ENCODE measurements around the gene GPR39. TPM values are rescaled to one million over a fixed set of nuclear protein-coding genes. Genes with fewer than 3 reads are reported as not detected.

The GPR39 gene
- polyA plus RNA-seq, 1 donor = 9.5 TPM

DNA sequence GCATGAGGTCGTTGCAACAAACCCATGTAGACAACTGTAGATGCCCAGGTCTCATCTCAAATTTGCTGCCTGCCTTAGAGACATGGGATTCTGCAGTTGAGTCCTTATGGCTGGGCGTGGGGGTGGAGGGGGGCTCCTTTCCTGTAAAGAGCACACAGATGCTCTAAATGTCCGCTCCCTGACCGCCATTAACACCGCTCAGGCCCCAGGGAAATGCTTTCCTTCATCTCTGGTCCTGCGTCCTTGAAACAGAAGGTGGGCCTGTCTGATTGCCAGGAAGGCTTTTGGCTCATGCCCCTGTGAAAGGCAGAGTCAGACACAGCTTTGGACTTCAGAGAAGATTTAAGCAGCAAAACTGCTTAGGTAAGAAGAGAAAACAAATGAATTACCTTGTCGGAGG lies 25.7 kb downstream of the GPR39 start:
- WGBS (ENCODE audit: insufficient coverage, low lambda C conversion rate) = no CpG with 5 or more reads among the region's 7 CpGs
- DNase-seq = no peak

DNA sequence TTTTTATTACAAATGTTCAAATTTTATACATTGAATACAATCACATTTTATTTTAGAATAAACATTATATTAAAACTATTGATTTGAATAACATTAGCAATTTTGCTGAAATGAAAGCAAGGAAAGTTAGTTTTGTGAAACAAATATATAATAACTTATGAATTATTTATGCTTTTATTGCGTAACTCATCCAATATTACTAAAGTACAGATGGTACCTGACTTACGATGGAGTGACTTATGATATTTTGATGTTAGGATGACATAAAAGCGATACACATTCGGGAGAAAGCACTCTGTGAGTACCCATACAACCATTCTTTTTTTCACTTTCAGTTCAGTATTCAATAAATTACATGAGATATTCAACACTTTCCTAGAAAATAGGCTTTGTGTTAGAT lies 26.5 kb downstream of the GPR39 start:
- H3K9me3 ChIP-seq (ENCODE audit: control insufficient read depth, low read depth, low read length) = no peaks in the 10 kb centered on the region
- peaks cover 12% of the 10 kb centered on the region for H3K4me1 ChIP-seq (ENCODE audit: control insufficient read depth, insufficient read depth, low read length)
- no peak overlapping the region for H3K27ac ChIP-seq (ENCODE audit: low read length)
- H3K27me3 ChIP-seq (ENCODE audit: control insufficient read depth, insufficient read depth, low read length) = no peaks in the 10 kb centered on the region
- no CpG with 5 or more reads among the region's 4 CpGs for WGBS (ENCODE audit: insufficient coverage, low lambda C conversion rate)
- H3K36me3 ChIP-seq (ENCODE audit: control insufficient read depth, insufficient read depth, low read length) = no peaks in the 10 kb centered on the region
- DNase-seq = no peak
- no peak overlapping the region for H3K4me3 ChIP-seq (ENCODE audit: low read length)

More for the DNA sequence above, 25.7 kb downstream of the GPR39 start:
- Histone ChIP-seq H3K9me3 (ENCODE audit: control insufficient read depth, low read depth, low read length) (no peaks in the 10 kb centered on the region), H3K36me3 (ENCODE audit: control insufficient read depth, insufficient read depth, low read length) (no peaks in the 10 kb centered on the region), H3K27ac (ENCODE audit: low read length) (no peak overlapping the region), H3K4me3 (ENCODE audit: low read length) (no peak overlapping the region), H3K4me1 (ENCODE audit: control insufficient read depth, insufficient read depth, low read length) (peaks cover 12% of the 10 kb centered on the region), H3K27me3 (ENCODE audit: control insufficient read depth, insufficient read depth, low read length) (no peaks in the 10 kb centered on the region)

DNA sequence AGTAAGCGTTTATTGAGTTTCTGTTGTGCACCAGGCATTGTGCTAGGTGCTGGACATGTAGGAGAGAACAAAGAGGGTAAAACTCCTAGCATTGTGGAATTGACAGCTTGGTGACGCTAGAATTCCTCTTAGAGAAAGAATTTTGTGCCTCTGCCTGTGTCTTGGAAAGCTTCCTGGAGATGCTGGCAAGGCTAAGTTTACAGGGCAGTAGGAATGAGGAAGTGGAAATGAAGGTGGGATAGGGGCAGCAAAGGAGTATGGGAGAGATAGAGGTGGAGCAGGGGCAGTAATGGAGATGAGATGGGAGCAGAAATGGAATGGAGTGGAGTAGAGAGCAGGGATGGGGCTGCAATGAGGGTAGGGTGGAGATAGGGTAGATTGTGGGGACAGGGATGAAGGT lies 29.8 kb downstream of the GPR39 start:
- WGBS (ENCODE audit: insufficient coverage, low lambda C conversion rate) = 71% methylated on average over 1 of the region's 2 CpGs
- H3K4me3 ChIP-seq (ENCODE audit: low read length) = no peak overlapping the region
- H3K36me3 ChIP-seq (ENCODE audit: control insufficient read depth, insufficient read depth, low read length) = peaks cover 2% of the 10 kb centered on the region
- no peak for DNase-seq
- no peaks in the 10 kb centered on the region for H3K4me1 ChIP-seq (ENCODE audit: control insufficient read depth, insufficient read depth, low read length)
- H3K27ac ChIP-seq (ENCODE audit: low read length) = no peak overlapping the region
- no peaks in the 10 kb centered on the region for H3K9me3 ChIP-seq (ENCODE audit: control insufficient read depth, low read depth, low read length)
- no peaks in the 10 kb centered on the region for H3K27me3 ChIP-seq (ENCODE audit: control insufficient read depth, insufficient read depth, low read length)

DNA sequence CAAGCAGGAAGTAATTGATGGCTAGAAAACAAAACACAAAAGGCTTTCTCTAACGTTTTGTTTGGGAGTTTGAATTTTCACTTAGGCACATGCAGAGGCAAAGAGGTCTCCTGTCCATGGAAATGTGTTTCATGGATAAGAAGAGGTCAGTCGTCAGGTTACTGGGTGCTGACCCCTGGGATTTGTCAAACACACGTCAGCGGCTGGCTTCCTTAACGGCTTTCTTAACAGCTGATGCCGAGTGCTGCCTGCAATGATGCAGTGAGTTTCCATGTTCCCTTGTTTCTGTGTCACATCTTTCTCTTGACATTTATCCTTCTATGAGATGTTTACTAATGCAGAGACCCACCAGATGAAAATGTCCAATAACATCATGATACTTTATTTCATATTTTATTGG lies 31.7 kb downstream of the GPR39 start:
- DNase-seq = no peak
- Histone ChIP-seq H3K4me3 (ENCODE audit: low read length) (no peak overlapping the region), H3K27me3 (ENCODE audit: control insufficient read depth, insufficient read depth, low read length) (no peaks in the 10 kb centered on the region), H3K36me3 (ENCODE audit: control insufficient read depth, insufficient read depth, low read length) (peaks cover 2% of the 10 kb centered on the region), H3K27ac (ENCODE audit: low read length) (no peak overlapping the region), H3K4me1 (ENCODE audit: control insufficient read depth, insufficient read depth, low read length) (no peaks in the 10 kb centered on the region), H3K9me3 (ENCODE audit: control insufficient read depth, low read depth, low read length) (no peaks in the 10 kb centered on the region)
- 63% methylated on average over 2 of the region's 6 CpGs for WGBS (ENCODE audit: insufficient coverage, low lambda C conversion rate)

DNA sequence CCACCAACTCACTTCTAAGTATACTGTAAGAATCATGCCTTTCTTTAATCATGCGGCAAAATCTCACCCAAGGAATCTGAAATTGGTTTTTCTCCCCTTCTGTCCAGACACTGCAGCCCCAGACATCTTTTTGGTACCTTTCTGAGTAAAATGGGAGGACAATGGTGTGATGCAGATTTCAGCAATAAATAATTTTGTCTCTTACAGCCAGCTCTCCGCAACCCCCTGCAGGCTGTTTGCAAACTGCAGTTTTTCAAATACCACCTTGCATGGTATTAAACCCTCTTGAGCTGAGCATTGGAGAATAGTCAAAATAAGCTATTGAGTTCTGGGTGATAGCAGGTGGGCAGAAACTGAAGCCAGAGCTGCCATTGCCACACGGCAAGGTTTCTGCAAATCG lies 32.2 kb downstream of the GPR39 start:
- Histone ChIP-seq H3K4me1 (ENCODE audit: control insufficient read depth, insufficient read depth, low read length) (no peaks in the 10 kb centered on the region), H3K36me3 (ENCODE audit: control insufficient read depth, insufficient read depth, low read length) (peaks cover 2% of the 10 kb centered on the region), H3K4me3 (ENCODE audit: low read length) (no peak overlapping the region), H3K27me3 (ENCODE audit: control insufficient read depth, insufficient read depth, low read length) (no peaks in the 10 kb centered on the region), H3K27ac (ENCODE audit: low read length) (no peak overlapping the region), H3K9me3 (ENCODE audit: control insufficient read depth, low read depth, low read length) (no peaks in the 10 kb centered on the region)
- WGBS (ENCODE audit: insufficient coverage, low lambda C conversion rate) = 100% methylated on average over 1 of the region's 4 CpGs
- DNase-seq = peak in 1 of 2 donors; percentile 7

DNA sequence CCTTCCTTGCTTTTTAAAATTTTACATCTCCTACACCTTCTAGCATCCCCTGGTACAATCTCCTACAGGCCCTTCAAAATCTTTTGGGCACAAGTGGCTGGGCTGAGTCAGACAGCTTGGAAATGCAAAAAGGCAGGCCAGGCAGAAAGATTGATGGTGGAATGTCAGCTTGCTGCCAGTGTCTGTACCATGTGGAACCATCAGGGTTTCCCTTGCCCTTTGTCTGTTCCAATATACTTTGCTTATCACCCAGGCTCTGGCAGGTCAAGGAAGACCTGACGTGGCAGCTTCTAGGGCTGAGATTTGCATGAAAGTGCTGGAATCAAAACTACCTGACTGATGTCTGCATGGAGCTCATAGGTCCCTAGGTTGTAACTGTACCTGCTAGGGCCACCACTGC lies 33.3 kb downstream of the GPR39 start:
- DNase-seq = no peak
- Histone ChIP-seq H3K27me3 (ENCODE audit: control insufficient read depth, insufficient read depth, low read length) (no peaks in the 10 kb centered on the region), H3K9me3 (ENCODE audit: control insufficient read depth, low read depth, low read length) (no peaks in the 10 kb centered on the region), H3K4me1 (ENCODE audit: control insufficient read depth, insufficient read depth, low read length) (no peaks in the 10 kb centered on the region), H3K27ac (ENCODE audit: low read length) (no peak overlapping the region), H3K4me3 (ENCODE audit: low read length) (no peak overlapping the region), H3K36me3 (ENCODE audit: control insufficient read depth, insufficient read depth, low read length) (peaks cover 2% of the 10 kb centered on the region)
- WGBS (ENCODE audit: insufficient coverage, low lambda C conversion rate) = no CpG with 5 or more reads among the region's 1 CpG

DNA sequence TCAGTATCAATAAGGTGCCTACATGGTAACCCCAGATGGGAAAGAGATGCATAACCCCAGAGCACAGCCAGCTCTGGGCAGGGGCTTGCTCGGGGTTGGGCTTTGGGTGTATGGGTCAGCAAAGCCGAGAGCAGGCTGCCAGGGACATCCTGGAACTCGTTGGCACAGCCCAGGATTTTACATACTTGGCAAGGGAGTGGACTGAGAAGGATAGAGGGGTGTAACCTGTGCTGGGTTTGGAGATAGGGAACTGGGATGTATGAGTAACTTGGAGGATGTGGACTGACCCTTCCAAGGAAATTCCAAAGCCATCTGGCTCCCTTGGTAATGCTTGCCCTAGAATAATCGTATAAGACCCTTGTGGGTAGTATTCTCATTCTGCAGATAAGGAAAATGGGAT lies 44.2 kb downstream of the GPR39 start:
- no peaks in the 10 kb centered on the region for H3K27me3 ChIP-seq (ENCODE audit: control insufficient read depth, insufficient read depth, low read length)
- no peak overlapping the region for H3K27ac ChIP-seq (ENCODE audit: low read length)
- peaks cover 3% of the 10 kb centered on the region for H3K9me3 ChIP-seq (ENCODE audit: control insufficient read depth, low read depth, low read length)
- DNase-seq = no peak
- WGBS (ENCODE audit: insufficient coverage, low lambda C conversion rate) = no CpG with 5 or more reads among the region's 4 CpGs
- peaks cover 3% of the 10 kb centered on the region for H3K36me3 ChIP-seq (ENCODE audit: control insufficient read depth, insufficient read depth, low read length)
- H3K4me3 ChIP-seq (ENCODE audit: low read length) = no peak overlapping the region
- H3K4me1 ChIP-seq (ENCODE audit: control insufficient read depth, insufficient read depth, low read length) = no peaks in the 10 kb centered on the region

DNA sequence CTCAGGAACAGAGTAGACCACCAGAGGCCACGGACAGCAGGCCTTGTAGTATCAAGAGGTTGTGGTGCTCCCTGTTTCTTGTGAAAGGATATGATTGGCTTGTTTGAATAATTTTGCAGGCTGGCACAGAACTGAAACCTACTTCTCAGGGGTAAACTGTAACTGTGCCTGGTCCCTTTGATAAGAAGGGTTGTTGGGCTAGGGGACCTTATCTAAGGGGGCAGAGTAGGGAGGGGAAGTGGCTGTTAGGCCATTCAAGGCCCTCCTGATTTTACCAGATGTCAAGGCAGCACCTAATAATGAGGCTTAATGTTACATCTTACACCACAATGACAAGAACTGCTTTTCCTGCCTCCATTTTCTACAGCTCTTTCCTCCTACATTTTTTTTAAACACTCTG lies 45.6 kb downstream of the GPR39 start:
- H3K4me1 ChIP-seq (ENCODE audit: control insufficient read depth, insufficient read depth, low read length) = no peaks in the 10 kb centered on the region
- H3K36me3 ChIP-seq (ENCODE audit: control insufficient read depth, insufficient read depth, low read length) = peaks cover 3% of the 10 kb centered on the region
- no peak overlapping the region for H3K4me3 ChIP-seq (ENCODE audit: low read length)
- peaks cover 3% of the 10 kb centered on the region for H3K9me3 ChIP-seq (ENCODE audit: control insufficient read depth, low read depth, low read length)
- no peaks in the 10 kb centered on the region for H3K27me3 ChIP-seq (ENCODE audit: control insufficient read depth, insufficient read depth, low read length)
- no CpG with 5 or more reads among the region's 1 CpG for WGBS (ENCODE audit: insufficient coverage, low lambda C conversion rate)
- no peak overlapping the region for H3K27ac ChIP-seq (ENCODE audit: low read length)
- no peak for DNase-seq

DNA sequence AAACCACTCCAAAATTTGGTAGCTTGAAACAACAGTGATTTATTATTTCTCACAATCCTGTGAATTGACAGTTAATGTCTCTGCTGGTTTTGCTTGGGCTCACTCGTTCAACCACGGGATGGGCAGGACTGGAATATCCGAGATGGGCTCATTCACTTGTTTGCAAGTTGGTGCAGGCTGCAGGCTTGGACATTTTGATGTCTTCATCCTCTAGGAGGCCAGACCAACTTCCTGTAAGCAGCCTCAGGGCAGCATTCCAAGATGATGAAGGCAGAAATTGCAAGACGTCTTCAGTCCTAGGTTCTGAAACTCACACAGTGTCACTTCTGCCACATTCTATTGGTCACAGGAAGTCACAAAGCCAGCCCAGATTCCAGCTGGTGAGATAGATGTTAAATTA lies 47.1 kb downstream of the GPR39 start:
- Histone ChIP-seq H3K4me1 (ENCODE audit: control insufficient read depth, insufficient read depth, low read length) (no peaks in the 10 kb centered on the region), H3K9me3 (ENCODE audit: control insufficient read depth, low read depth, low read length) (peaks cover 8% of the 10 kb centered on the region), H3K27me3 (ENCODE audit: control insufficient read depth, insufficient read depth, low read length) (no peaks in the 10 kb centered on the region), H3K4me3 (ENCODE audit: low read length) (no peak overlapping the region), H3K36me3 (ENCODE audit: control insufficient read depth, insufficient read depth, low read length) (peaks cover 3% of the 10 kb centered on the region), H3K27ac (ENCODE audit: low read length) (no peak overlapping the region)
- WGBS (ENCODE audit: insufficient coverage, low lambda C conversion rate) = no CpG with 5 or more reads among the region's 4 CpGs
- DNase-seq = no peak

DNA sequence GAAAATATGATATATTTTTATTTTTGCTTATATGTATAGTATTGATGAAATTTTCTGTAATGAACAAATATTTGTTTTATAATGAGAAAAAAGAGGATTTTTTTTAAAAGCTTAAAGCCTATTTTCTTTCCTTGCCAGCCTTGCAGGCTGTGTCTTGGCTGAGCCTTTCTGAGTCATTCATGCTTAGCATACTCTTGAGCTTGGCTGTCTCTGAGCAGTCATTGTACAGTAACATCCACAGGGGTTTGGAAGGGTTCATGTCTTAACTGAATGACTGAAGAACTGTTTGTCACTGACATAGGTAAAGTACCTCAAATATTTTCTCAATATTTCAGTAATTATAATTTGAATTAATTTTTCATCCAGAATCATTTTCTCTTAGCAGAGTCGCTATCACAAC lies 49.3 kb downstream of the GPR39 start:
- no peaks in the 10 kb centered on the region for H3K27me3 ChIP-seq (ENCODE audit: control insufficient read depth, insufficient read depth, low read length)
- peaks cover 5% of the 10 kb centered on the region for H3K9me3 ChIP-seq (ENCODE audit: control insufficient read depth, low read depth, low read length)
- 100% methylated on average over 1 of the region's 1 CpG for WGBS (ENCODE audit: insufficient coverage, low lambda C conversion rate)
- DNase-seq = no peak
- H3K27ac ChIP-seq (ENCODE audit: low read length) = no peak overlapping the region
- H3K36me3 ChIP-seq (ENCODE audit: control insufficient read depth, insufficient read depth, low read length) = peaks cover 3% of the 10 kb centered on the region
- no peak overlapping the region for H3K4me3 ChIP-seq (ENCODE audit: low read length)
- H3K4me1 ChIP-seq (ENCODE audit: control insufficient read depth, insufficient read depth, low read length) = no peaks in the 10 kb centered on the region

DNA sequence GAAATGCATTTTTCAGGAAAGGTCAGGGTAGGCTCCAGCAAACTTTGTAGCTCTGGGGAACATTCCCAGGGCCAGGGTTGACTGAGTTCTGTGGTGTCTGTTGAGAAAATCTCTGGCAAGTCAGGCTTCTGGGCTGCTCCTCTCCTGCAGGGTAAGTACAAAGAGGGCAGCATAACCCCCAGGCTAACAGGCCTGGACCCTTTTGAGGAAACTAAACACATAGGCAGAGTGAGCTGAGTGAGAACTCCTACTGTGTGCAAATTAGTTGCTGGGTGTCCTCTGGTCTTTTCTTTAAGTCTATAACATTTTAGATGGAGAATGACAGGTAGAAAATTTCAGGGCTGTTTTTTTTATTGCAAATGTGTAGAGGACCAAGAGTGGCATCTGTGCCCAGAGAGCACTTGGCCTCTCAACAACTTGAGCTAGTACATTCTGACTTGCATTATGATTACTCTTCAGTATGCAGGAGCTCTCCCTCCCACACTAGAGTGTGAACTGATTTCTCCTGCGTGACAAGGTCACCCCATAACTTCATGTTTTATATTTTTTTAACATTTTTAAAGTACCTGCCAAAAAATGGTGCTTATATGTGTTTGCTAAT lies 49.9 kb downstream of the GPR39 start:
- Histone ChIP-seq H3K4me3 (ENCODE audit: low read length) (no peak overlapping the region), H3K27me3 (ENCODE audit: control insufficient read depth, insufficient read depth, low read length) (no peaks in the 10 kb centered on the region), H3K9me3 (ENCODE audit: control insufficient read depth, low read depth, low read length) (peaks cover 5% of the 10 kb centered on the region), H3K4me1 (ENCODE audit: control insufficient read depth, insufficient read depth, low read length) (no peaks in the 10 kb centered on the region), H3K27ac (ENCODE audit: low read length) (no peak overlapping the region), H3K36me3 (ENCODE audit: control insufficient read depth, insufficient read depth, low read length) (peaks cover 3% of the 10 kb centered on the region)
- no peak for DNase-seq
- no CpG with 5 or more reads among the region's 1 CpG for WGBS (ENCODE audit: insufficient coverage, low lambda C conversion rate)
